GM12878 (cell line): ENCODE measurements around the gene NOD2. TPM values are rescaled to one million over a fixed set of nuclear protein-coding genes. Genes with fewer than 3 reads are reported as not detected.

ENCODE experiments used
- ATAC-seq: fragments of 200-7000 bp; cut with Tn5 transposase; 3 replicates; pipeline ENCODE4 v1.9.1; 2020; ENCODE audit warnings: mild to moderate bottlenecking, moderate library complexity
- BruUV-seq: library from RNA; stranded (reverse); fragments of 400-500 nt; replicated peaks from 2 replicates; lab custom pipeline; 2021; lab: Mats Ljungman, UMichigan
- CTCF ChIA-PET: fragments of 300-600 bp; sonication (Branson Sonifier 250); formaldehyde crosslinking; extraction: SDS; loops from one replicate; lab custom pipeline; 2021; ENCODE audit warnings: inconsistent platforms; lab: Yijun Ruan, JAX
- POLR2A ChIA-PET: fragments of 350-600 bp; formaldehyde crosslinking; extraction: SDS; loops from one replicate; lab custom pipeline; 2021; ENCODE audit warnings: inconsistent platforms; lab: Charles Lee
- RAD21 ChIA-PET: fragments of 300-600 bp; sonication (Branson Sonifier 250); formaldehyde crosslinking; loops from one replicate; lab custom pipeline; 2023; ENCODE audit warnings: antibody characterized with exemption; ENCODE audit not compliant: unreplicated experiment; lab: Charles Lee
- SMC1A ChIA-PET: fragments of 300-600 bp; sonication (Branson Sonifier 250); formaldehyde crosslinking; loops from one replicate; lab custom pipeline; 2023; ENCODE audit not compliant: unreplicated experiment, uncharacterized antibody; lab: Charles Lee
- DNase-seq: peaks from one replicate; pipeline ENCODE4 v3.0.0-alpha.2; 2011; ENCODE audit warnings: low read depth, low spot score
- FAIRE-seq: peaks from 3 replicates; lab custom pipeline; 2011; peaks lifted over from hg19 to GRCh38; lab: Jason Lieb, UNC
- H2AFZ ChIP-seq: 2 replicates; pipeline ENCODE4 v1.6.0; 2011; ENCODE audit warnings: low read depth, low read length, control low read depth; ENCODE audit not compliant: control insufficient read depth
- H3K27ac ChIP-seq: 2 replicates; pipeline ENCODE4 v1.5.1; 2011; ENCODE audit warnings: control low read depth; ENCODE audit not compliant: control insufficient read depth, insufficient read depth
- H3K27me3 ChIP-seq, 2 experiments: replicated peaks in 1 of 2; 2 replicates each; pipeline versions ENCODE4 v1.6.0 to v1.6.1; 2011; ENCODE audit warnings: low read length in 1 of 2; ENCODE audit not compliant: control insufficient read depth in 2 of 2, insufficient read depth in 2 of 2
- H3K36me3 ChIP-seq, 2 experiments: 2 replicates each; pipeline ENCODE4 v1.5.1; 2011; ENCODE audit warnings: low read length in 1 of 2; ENCODE audit not compliant: control insufficient read depth in 2 of 2, insufficient read depth in 2 of 2
- H3K4me1 ChIP-seq: 2 replicates; pipeline ENCODE4 v1.6.1; 2011; ENCODE audit warnings: mild to moderate bottlenecking, low read length, moderate library complexity, mixed read lengths; ENCODE audit not compliant: control insufficient read depth, insufficient read depth
- H3K4me2 ChIP-seq: 2 replicates; pipeline ENCODE4 v1.6.0; 2011; ENCODE audit warnings: control low read depth; ENCODE audit not compliant: control insufficient read depth, insufficient read depth
- H3K4me3 ChIP-seq: fragments of 200-600 bp; sonication (generic); 2 replicates; pipeline ENCODE4 v1.5.1; 2016
- H3K79me2 ChIP-seq: 2 replicates; pipeline ENCODE4 v1.6.0; 2011; ENCODE audit warnings: low read length; ENCODE audit not compliant: control insufficient read depth, insufficient read depth
- H3K9ac ChIP-seq: 2 replicates; pipeline ENCODE4 v1.8.0; 2011; ENCODE audit warnings: low read length, control low read depth, mixed read lengths; ENCODE audit not compliant: control insufficient read depth, insufficient read depth
- H3K9me3 ChIP-seq: replicated peaks from 3 replicates; pipeline ENCODE4 v1.5.1; 2011; ENCODE audit warnings: mild to moderate bottlenecking, low read length; ENCODE audit not compliant: control insufficient read depth, insufficient read depth
- H4K20me1 ChIP-seq: 2 replicates; pipeline ENCODE4 v1.6.0; 2011; ENCODE audit not compliant: control insufficient read depth, insufficient read depth
- ATF3 ChIP-seq: IDR thresholded peaks from 2 replicates; pipeline ENCODE4 v1.6.1; 2011; ENCODE audit warnings: low read depth, mild to moderate bottlenecking, low read length, moderate library complexity, borderline replicate concordance; ENCODE audit errors: extremely low read depth
- CBFB ChIP-seq: IDR thresholded peaks from 2 replicates; pipeline ENCODE4 v1.6.1; 2016; ENCODE audit warnings: antibody characterized with exemption, low read depth
- CBX5 ChIP-seq: sonication (generic); IDR thresholded peaks from 2 replicates; pipeline ENCODE4 v1.6.1; 2016; ENCODE audit warnings: low read depth, moderate library complexity, mild to moderate bottlenecking, inconsistent platforms
- CEBPZ ChIP-seq: fragments of 150-350 bp; IDR thresholded peaks from 2 replicates; pipeline ENCODE4 v1.6.1; 2016; ENCODE audit warnings: low read depth, low read length
- CHD4 ChIP-seq: fragments of 200-600 bp; sonication (generic); IDR thresholded peaks from 2 replicates; pipeline ENCODE4 v1.6.1; 2016; ENCODE audit warnings: mild to moderate bottlenecking
- EED ChIP-seq: sonication (generic); IDR thresholded peaks from 2 replicates; pipeline ENCODE4 v1.6.1; 2016; ENCODE audit warnings: antibody characterized with exemption, low read depth
- EZH2 ChIP-seq: IDR thresholded peaks from 2 replicates; pipeline ENCODE4 v1.6.1; 2012; ENCODE audit warnings: low read depth, mild to moderate bottlenecking, control low read depth, inconsistent platforms, low read length, borderline replicate concordance; ENCODE audit not compliant: control insufficient read depth
- FOS ChIP-seq: IDR thresholded peaks from 3 replicates; pipeline ENCODE4 v1.6.1; 2011; ENCODE audit warnings: borderline replicate concordance; ENCODE audit not compliant: insufficient read length; ENCODE audit errors: extremely low read depth
- FOXM1 ChIP-seq: IDR thresholded peaks from 2 replicates; pipeline ENCODE4 v1.6.1; 2012; ENCODE audit warnings: low read depth, mild to moderate bottlenecking, inconsistent platforms, low read length, moderate library complexity
- HCFC1 ChIP-seq: fragments of 150-350 bp; IDR thresholded peaks from 2 replicates; pipeline ENCODE4 v1.6.1; 2014; ENCODE audit warnings: low read length
- IKZF2 ChIP-seq, 2 experiments: fragments of 450-650 bp; IDR thresholded peaks; 2 replicates each; pipeline ENCODE4 v1.6.1; 2017; ENCODE audit warnings: mild to moderate bottlenecking in 2 of 2, moderate library complexity in 2 of 2
- LARP7 ChIP-seq: fragments of 450-650 bp; IDR thresholded peaks from 2 replicates; pipeline ENCODE4 v1.6.1; 2017; ENCODE audit warnings: mild to moderate bottlenecking
- MLLT1 ChIP-seq: fragments of 450-650 bp; IDR thresholded peaks from 2 replicates; pipeline ENCODE4 v1.6.1; 2016; ENCODE audit warnings: mild to moderate bottlenecking
- MTA2 ChIP-seq: fragments of 450-650 bp; IDR thresholded peaks from 2 replicates; pipeline ENCODE4 v1.6.1; 2016; ENCODE audit warnings: low read depth, mild to moderate bottlenecking, moderate library complexity
- NR2C2 ChIP-seq: IDR thresholded peaks from 2 replicates; pipeline ENCODE4 v1.6.1; 2011; ENCODE audit warnings: borderline replicate concordance, low read depth; ENCODE audit not compliant: control insufficient read depth, insufficient read length
- RUNX3 ChIP-seq: IDR thresholded peaks from 2 replicates; pipeline ENCODE4 v1.6.1; 2012; ENCODE audit warnings: low read length, inconsistent platforms
- SRF ChIP-seq, 2 experiments: IDR thresholded peaks; 2 replicates each; pipeline ENCODE4 v1.6.1; 2011; ENCODE audit warnings: low read depth in 2 of 2, low read length in 2 of 2, mild to moderate bottlenecking in 1 of 2, moderate library complexity in 1 of 2
- TBL1XR1 ChIP-seq: IDR thresholded peaks from 2 replicates; pipeline ENCODE4 v1.6.1; 2012; ENCODE audit warnings: low read depth, low read length, improper control_type of control experiment
- USF1 ChIP-seq: IDR thresholded peaks from 2 replicates; pipeline ENCODE4 v1.6.1; 2011; ENCODE audit warnings: borderline replicate concordance, low read depth, mild to moderate bottlenecking, moderate library complexity, mixed read lengths, low read length; ENCODE audit not compliant: insufficient read depth; ENCODE audit errors: extremely low read length
- WGBS: methylation state at CpG from one replicate; pipeline ENCODE4 v1.1.6; 2016; ENCODE audit warnings: low lambda C conversion rate; ENCODE audit not compliant: insufficient replicate concordance, insufficient coverage; ENCODE audit errors: missing lambda C conversion rate; 5-methylcytosine and 5-hydroxymethylcytosine counted together
- in situ Hi-C: fragments of 300-500 bp; cut with MboI; formaldehyde crosslinking; loops from 9 replicates; pipeline ENCODE4 v1.14.3; 2018; ENCODE audit warnings: mixed read lengths
- intact Hi-C: fragments of 100-400 bp; cut with micrococcal nuclease; formaldehyde crosslinking; loops from one replicate; pipeline ENCODE4 v1.14.2; 2022; ENCODE audit not compliant: unreplicated experiment
- polyA plus RNA-seq, 11 experiments: library from polyadenylated mRNA; depleted of rRNA in 4 of 11; unstranded in 6 of 11; stranded (reverse) in 5 of 11; fragments of >200 nt; fragmentation: Nextera tagmentation in 4 of 11; fragmentation: Illumina TruSeq in 1 of 11; extraction: Ambion mirVana in 4 of 11; extraction: Trizol in 1 of 11; gene quantifications; 1 replicate in 1 of 11; 2 replicates in 10 of 11; pipeline versions ENCODE4 v1.2.1 to v1.2.3, GENCODE V29; 2011 to 2016; ENCODE audit warnings: inconsistent platforms in 2 of 11, missing spikeins in 2 of 11, low read depth in 1 of 11
- total RNA-seq, 4 experiments: library from RNA; depleted of rRNA in 3 of 4; stranded (reverse); fragments of >200 nt in 3 of 4; fragmentation: Illumina TruSeq in 1 of 4; extraction: Trizol in 1 of 4; gene quantifications; 2 replicates each; pipeline versions ENCODE4 v1.2.1 to v1.2.3, GENCODE V29; 2013 to 2021

The NOD2 gene
- total and polyA plus RNA-seq, 10 of the 15 experiments (the other 5 are each of a cell fraction or from before 2014, with no cell fraction given): 1.0 to 18.6 (median 6.7) TPM

GRCh38 chr16:50645563-50646220, 47.7 kb upstream of the NOD2 start:
- intact Hi-C loops: no loop called here
- ChIA-PET SMC1A (interaction anchor here (0.7 to 1.0 kb wide), 2 partner anchors 17 to 22 kb away, joined by 3 to 4 read pairs; no protein-coding TSS in a partner anchor), CTCF (interaction anchor here (0.8 to 1.6 kb wide), 7 partner anchors 101 to 397 kb away, joined by 3 to 9 read pairs (median 4); no protein-coding TSS in a partner anchor), POLR2A (interaction anchor here (0.6 kb wide), 1 partner anchor 287 kb away, joined by 6 read pairs; no protein-coding TSS in a partner anchor), RAD21 (interaction anchor here (0.9 to 1.2 kb wide), 5 partner anchors 22 to 621 kb away, joined by 3 to 6 read pairs (median 3); partner anchors contain the start of gene CNEP1R1)
- WGBS: 65% methylated on average over 16 of the region's 20 CpGs
- H3K4me3 ChIP-seq: no peak overlapping the region
- H3K4me1 ChIP-seq: no peaks in the 10 kb centered on the region
- in situ Hi-C loops: no loop called here
- ATAC-seq (no peak), DNase-seq (no peak), FAIRE-seq (no peak)
- BruUV-seq: no TSS peak
- no peak overlapping the region for H2AFZ ChIP-seq
- H3K36me3 ChIP-seq: no peaks in the 10 kb centered on the region
- H3K4me2 ChIP-seq: no peak overlapping the region
- H3K9me3 ChIP-seq: no peaks in the 10 kb centered on the region
- no peak overlapping the region for H3K27ac ChIP-seq
- no peak overlapping the region for H3K9ac ChIP-seq
- H3K79me2 ChIP-seq: no peaks in the 10 kb centered on the region
- no peaks in the 10 kb centered on the region for H4K20me1 ChIP-seq
- H3K27me3 ChIP-seq: no peaks in the 10 kb centered on the region; a peak in 2 of 4 replicates
- TF ChIP-seq FOS (no peak), CEBPZ (no peak), EED (no peak), FOXM1 (no peak), EZH2 (no peak), CBFB (no peak), CHD4 (no peak), MTA2 (no peak), NR2C2 (no peak), IKZF2 (IDR thresholded peaks at IDR 0.05) (no peak), LARP7 (no peak), TBL1XR1 (no peak), RUNX3 (no peak), ATF3 (no peak), CBX5 (no peak), MLLT1 (no peak), HCFC1 (no peak), SRF (IDR thresholded peaks at IDR 0.05; ENCODE audit: low read depth in 2 of 2, low read length in 2 of 2) (no peak), USF1 (no peak)
